Keratinocyte (primary cell): ENCODE measurements around the gene FAM177B. TPM values are rescaled to one million over a fixed set of nuclear protein-coding genes. Genes with fewer than 3 reads are reported as not detected.
"Not testable (repeated sequence)": the region's sequence is repeated elsewhere in the genome, so short reads cannot be mapped to it uniquely, and the experiment has no call there.

ENCODE experiments used
- DNase-seq: peaks from one replicate; pipeline ENCODE4 v3.0.0-alpha.2; 2011; ENCODE audit warnings: low read depth, missing footprints, low spot score
- FAIRE-seq: peaks from 2 replicates; lab custom pipeline; 2011; peaks lifted over from hg19 to GRCh38; lab: Jason Lieb, UNC
- H2AFZ ChIP-seq: 2 replicates; pipeline ENCODE4 v1.6.0; 2012; ENCODE audit warnings: low read length, control low read depth, inconsistent platforms; ENCODE audit not compliant: control insufficient read depth
- H3K27ac ChIP-seq: 2 replicates; pipeline ENCODE4 v1.5.1; 2011; ENCODE audit warnings: low read length; ENCODE audit not compliant: control insufficient read depth, insufficient read depth
- H3K27me3 ChIP-seq: 3 replicates; pipeline ENCODE4 v1.6.0; 2011; ENCODE audit warnings: low read length; ENCODE audit not compliant: control insufficient read depth, insufficient read depth; ENCODE audit errors: extremely low read depth
- H3K36me3 ChIP-seq, 2 experiments: 2 replicates in 1 of 2; 3 replicates in 1 of 2; pipeline ENCODE4 v1.5.1; 2011; ENCODE audit warnings: low read length in 2 of 2, mild to moderate bottlenecking in 1 of 2; ENCODE audit not compliant: control insufficient read depth in 2 of 2, insufficient read depth in 2 of 2; ENCODE audit errors: extremely low read depth in 1 of 2
- H3K4me1 ChIP-seq: 3 replicates; pipeline ENCODE4 v1.5.1; 2011; ENCODE audit warnings: low read length; ENCODE audit not compliant: control insufficient read depth, insufficient read depth; ENCODE audit errors: extremely low read depth
- H3K4me2 ChIP-seq: 3 replicates; pipeline ENCODE4 v1.6.0; 2011; ENCODE audit warnings: low read depth, low read length; ENCODE audit not compliant: control insufficient read depth, insufficient read depth; ENCODE audit errors: extremely low read depth
- H3K4me3 ChIP-seq, 3 experiments: fragments of 200-600 bp in 1 of 3; sonication (generic) in 1 of 3; 2 replicates in 2 of 3; 3 replicates in 1 of 3; pipeline ENCODE4 v1.5.1; 2011 to 2016; ENCODE audit warnings: low read length in 3 of 3, mild to moderate bottlenecking in 3 of 3, control low read depth in 2 of 3, inconsistent platforms in 1 of 3, low read depth in 1 of 3, mixed read lengths in 1 of 3, mixed run types in 1 of 3, moderate library complexity in 1 of 3; ENCODE audit not compliant: control insufficient read depth in 2 of 3, insufficient read depth in 2 of 3; ENCODE audit errors: extremely low read depth in 1 of 3
- H3K79me2 ChIP-seq: 2 replicates; pipeline ENCODE4 v1.6.0; 2012; ENCODE audit warnings: low read length; ENCODE audit not compliant: control insufficient read depth, insufficient read depth
- H3K9ac ChIP-seq: 3 replicates; pipeline ENCODE4 v1.6.0; 2011; ENCODE audit warnings: low read length; ENCODE audit not compliant: control insufficient read depth, insufficient read depth; ENCODE audit errors: extremely low read depth
- H3K9me1 ChIP-seq: 3 replicates; pipeline ENCODE4 v1.6.0; 2011; ENCODE audit warnings: low read length; ENCODE audit not compliant: control insufficient read depth, insufficient read depth; ENCODE audit errors: extremely low read depth
- H3K9me3 ChIP-seq: 2 replicates; pipeline ENCODE4 v1.5.1; 2012; ENCODE audit warnings: low read depth, low read length; ENCODE audit not compliant: control insufficient read depth
- H4K20me1 ChIP-seq: 3 replicates; pipeline ENCODE4 v1.6.0; 2011; ENCODE audit warnings: low read length; ENCODE audit not compliant: control insufficient read depth, insufficient read depth; ENCODE audit errors: extremely low read depth
- EZH2 ChIP-seq: IDR thresholded peaks from one replicate; pipeline ENCODE4 v1.6.1; 2012; ENCODE audit warnings: inconsistent platforms, mild to moderate bottlenecking, low read length, moderate library complexity
- dilution Hi-C: fragments of 300-500 bp; cut with MboI; formaldehyde crosslinking; loops from one replicate; pipeline ENCODE4 v1.7.0; 2020; ENCODE audit warnings: low sequenced_read_pairs; ENCODE audit not compliant: extremely low pct_ligation_motif_present
- polyA plus RNA-seq, 5 experiments: library from polyadenylated mRNA; depleted of rRNA in 3 of 5; stranded (reverse) in 3 of 5; stranded (forward) in 1 of 5; unstranded in 1 of 5; fragments of >200 nt; gene quantifications; 1 replicate in 1 of 5; 2 replicates in 3 of 5; 3 replicates in 1 of 5; pipeline versions ENCODE4 v1.2.1 to v1.2.3, GENCODE V29; 2011 to 2012; ENCODE audit warnings: missing spikeins in 2 of 5, low read depth in 1 of 5, low replicate concordance in 1 of 5
- TF ChIP-seq, protein P1 (sequence below), 3 experiments: IDR thresholded peaks in 1 of 3; conservative IDR thresholded peaks in 1 of 3; optimal IDR thresholded peaks in 1 of 3; 2 replicates in 2 of 3; 3 replicates in 1 of 3; pipeline versions ENCODE3 to v1.5.1; 2011; ENCODE audit warnings: low read length in 3 of 3, mild to moderate bottlenecking in 3 of 3, moderate library complexity in 2 of 3, control low read depth in 1 of 3, inconsistent platforms in 1 of 3; ENCODE audit not compliant: insufficient read depth in 2 of 3; ENCODE audit errors: extremely low read depth in 1 of 3

Gene FAM177B
- polyA plus RNA-seq, 1 donor (not counting 4 experiments of a cell fraction or from before 2014, with no cell fraction given), result not detected

DNA sequence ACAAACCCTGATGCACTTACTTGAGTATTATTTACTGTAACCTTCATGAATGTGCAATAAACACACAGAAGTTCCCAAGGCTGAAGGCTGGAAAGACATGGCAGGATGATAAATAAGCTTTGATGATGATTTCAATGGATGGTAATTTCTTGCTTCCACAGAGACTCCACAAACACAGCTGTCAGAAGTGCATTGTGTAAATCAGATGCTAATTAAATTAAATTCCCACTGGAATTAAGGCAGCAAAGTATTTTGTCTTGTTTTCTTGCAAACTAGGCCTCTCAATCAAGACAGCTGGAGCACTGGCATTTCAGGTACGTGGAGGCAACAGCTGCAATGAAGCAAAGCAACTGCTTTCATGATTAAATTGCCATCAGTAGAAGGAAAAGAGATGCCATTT, 24.1 kb downstream of the FAM177B start:
- Histone ChIP-seq H3K9ac (no peak overlapping the region), H3K9me3 (no peaks in the 10 kb centered on the region), H3K4me1 (no peaks in the 10 kb centered on the region), H3K4me2 (no peak overlapping the region), H4K20me1 (no peaks in the 10 kb centered on the region), H3K27ac (no peak overlapping the region), H3K27me3 (no peaks in the 10 kb centered on the region), H3K9me1 (no peaks in the 10 kb centered on the region), H3K4me3 (no peak overlapping the region), H3K36me3 (no peaks in the 10 kb centered on the region), H2AFZ (no peak overlapping the region), H3K79me2 (no peaks in the 10 kb centered on the region)
- dilution Hi-C loops, result no loop called here
- DNase-seq (no peak), FAIRE-seq (no peak)
- TF ChIP-seq, protein P1, sequence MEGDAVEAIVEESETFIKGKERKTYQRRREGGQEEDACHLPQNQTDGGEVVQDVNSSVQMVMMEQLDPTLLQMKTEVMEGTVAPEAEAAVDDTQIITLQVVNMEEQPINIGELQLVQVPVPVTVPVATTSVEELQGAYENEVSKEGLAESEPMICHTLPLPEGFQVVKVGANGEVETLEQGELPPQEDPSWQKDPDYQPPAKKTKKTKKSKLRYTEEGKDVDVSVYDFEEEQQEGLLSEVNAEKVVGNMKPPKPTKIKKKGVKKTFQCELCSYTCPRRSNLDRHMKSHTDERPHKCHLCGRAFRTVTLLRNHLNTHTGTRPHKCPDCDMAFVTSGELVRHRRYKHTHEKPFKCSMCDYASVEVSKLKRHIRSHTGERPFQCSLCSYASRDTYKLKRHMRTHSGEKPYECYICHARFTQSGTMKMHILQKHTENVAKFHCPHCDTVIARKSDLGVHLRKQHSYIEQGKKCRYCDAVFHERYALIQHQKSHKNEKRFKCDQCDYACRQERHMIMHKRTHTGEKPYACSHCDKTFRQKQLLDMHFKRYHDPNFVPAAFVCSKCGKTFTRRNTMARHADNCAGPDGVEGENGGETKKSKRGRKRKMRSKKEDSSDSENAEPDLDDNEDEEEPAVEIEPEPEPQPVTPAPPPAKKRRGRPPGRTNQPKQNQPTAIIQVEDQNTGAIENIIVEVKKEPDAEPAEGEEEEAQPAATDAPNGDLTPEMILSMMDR (optimal IDR thresholded peaks at IDR 0.05 in 1 of 3, IDR thresholded peaks at IDR 0.05 in 1 of 3, conservative IDR thresholded peaks at IDR 0.05 in 1 of 3; ENCODE audit: extremely low read depth in 1 of 3, insufficient read depth in 2 of 3, low read length in 3 of 3), result no peak
- no peak for TF ChIP-seq EZH2

DNA sequence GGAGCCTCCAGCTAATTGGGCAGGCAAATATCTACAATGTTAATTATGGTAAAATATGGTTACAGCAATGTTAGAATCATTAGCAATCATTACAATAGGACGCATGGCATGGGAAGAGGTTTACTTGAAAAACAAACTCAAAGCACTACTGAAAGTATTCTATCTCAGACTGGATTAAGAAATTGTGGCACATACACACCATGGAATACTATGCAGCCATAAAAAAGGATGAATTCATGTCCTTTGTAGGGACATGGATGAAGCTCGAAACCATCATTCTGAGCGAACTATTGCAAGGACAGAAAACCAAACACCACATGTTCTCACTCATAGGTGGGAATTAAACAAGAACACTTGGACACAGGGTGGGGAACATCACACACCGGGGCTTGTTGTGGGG, 25.2 kb downstream of the FAM177B start:
- H2AFZ ChIP-seq, H3K27me3 ChIP-seq, H3K27ac ChIP-seq, H3K9me3 ChIP-seq, H3K36me3 ChIP-seq, dilution Hi-C loops, DNase-seq, FAIRE-seq, H3K4me1 ChIP-seq, H3K4me3 ChIP-seq, H3K79me2 ChIP-seq, H4K20me1 ChIP-seq, H3K9ac ChIP-seq, H3K4me2 ChIP-seq, H3K9me1 ChIP-seq: not testable (repeated sequence)

DNA sequence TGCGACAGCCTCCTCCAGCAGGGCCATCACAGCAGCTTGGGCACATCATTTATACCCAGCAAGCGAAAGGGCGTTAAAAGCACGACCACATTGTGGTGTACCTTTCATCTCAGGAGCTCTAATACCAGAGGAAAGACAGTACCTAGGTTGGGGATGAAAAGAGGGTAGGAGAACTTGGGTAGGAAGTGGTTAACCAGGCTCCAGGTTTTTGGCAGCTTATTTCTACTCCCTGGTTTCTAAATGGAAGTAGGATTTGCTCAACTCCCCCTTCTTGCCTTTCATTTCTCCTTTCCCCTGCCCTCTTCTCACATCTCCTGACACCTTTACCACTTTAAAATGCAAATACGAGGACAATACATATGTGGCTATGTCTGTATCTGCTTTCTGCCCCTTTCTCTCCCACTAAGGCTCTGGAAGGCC, 30.2 kb downstream of the FAM177B start:
- Histone ChIP-seq H2AFZ (no peak overlapping the region), H3K4me2 (no peak overlapping the region)
- dilution Hi-C loops, result no loop called here

More for the DNA sequence above, 30.2 kb downstream of the FAM177B start:
- Histone ChIP-seq H3K4me3 (no peak overlapping the region), H3K27ac (no peak overlapping the region), H3K36me3 (no peaks in the 10 kb centered on the region), H3K4me1 (no peaks in the 10 kb centered on the region), H3K9me1 (no peaks in the 10 kb centered on the region), H3K9me3 (no peaks in the 10 kb centered on the region), H3K9ac (no peak overlapping the region), H4K20me1 (no peaks in the 10 kb centered on the region), H3K79me2 (no peaks in the 10 kb centered on the region), H3K27me3 (no peaks in the 10 kb centered on the region)
- TF ChIP-seq, protein P1 (optimal IDR thresholded peaks at IDR 0.05 in 1 of 3, IDR thresholded peaks at IDR 0.05 in 1 of 3, conservative IDR thresholded peaks at IDR 0.05 in 1 of 3; ENCODE audit: extremely low read depth in 1 of 3, insufficient read depth in 2 of 3, low read length in 3 of 3), result no peak
- TF ChIP-seq EZH2, result no peak
- no peak for DNase-seq
- no peak for FAIRE-seq
